A549 (cell line): Measurements from ENCODE around the gene PGGT1B. TPM values are rescaled to one million over a fixed set of nuclear protein-coding genes. Genes with fewer than 3 reads are reported as not detected.
A peak's percentile ranks its signal among the peaks of the same experiment; 100 is the strongest.

Experiments
- ATAC-seq, 2 experiments: fragments of 200-7000 bp in 1 of 2; fragments of >200 bp in 1 of 2; cut with Nextera tagmentation in 1 of 2; cut with Tn5 transposase in 1 of 2; 3 replicates each; pipeline versions ENCODE4 v1.8.0 to v1.9.1; 2018 to 2020; ENCODE audit warnings: mild to moderate bottlenecking in 1 of 2, moderate library complexity in 1 of 2
- CTCF ChIA-PET: fragments of 300-600 bp; sonication (Branson Sonifier 250); formaldehyde crosslinking; extraction: SDS; loops from one replicate; lab custom pipeline; 2021; ENCODE audit warnings: antibody characterized with exemption, inconsistent platforms; lab: Yijun Ruan, JAX
- POLR2A ChIA-PET: fragments of 350-600 bp; formaldehyde crosslinking; extraction: SDS; loops from one replicate; lab custom pipeline; 2021; ENCODE audit warnings: antibody characterized with exemption, inconsistent platforms; lab: Yijun Ruan, JAX
- DNase-seq, 2 experiments: peaks; one replicate each; pipeline versions ENCODE4 v3.0.0 to v3.0.0-alpha.2; 2011 to 2016; ENCODE audit warnings: low read depth in 1 of 2, low spot score in 1 of 2
- FAIRE-seq: peaks from 2 replicates; lab custom pipeline; 2011; peaks lifted over from hg19 to GRCh38; lab: Jason Lieb, UNC
- H3K27ac ChIP-seq, 2 experiments: fragments of >200 bp; sonication (Bioruptor Twin); formaldehyde crosslinking; 3 replicates each; pipeline ENCODE4 v1.5.1; 2016 to 2017
- H3K4me1 ChIP-seq: fragments of >200 bp; sonication (Bioruptor Twin); formaldehyde crosslinking; 3 replicates; pipeline ENCODE4 v1.6.1; 2016
- H3K4me2 ChIP-seq: fragments of >200 bp; sonication (Bioruptor Twin); formaldehyde crosslinking; 3 replicates; pipeline ENCODE4 v1.6.1; 2016
- H3K4me3 ChIP-seq: fragments of >200 bp; sonication (Bioruptor Twin); formaldehyde crosslinking; 3 replicates; pipeline ENCODE4 v1.5.1; 2016
- H3K9me3 ChIP-seq: fragments of >200 bp; sonication (Bioruptor Twin); formaldehyde crosslinking; 3 replicates; pipeline ENCODE4 v1.6.1; 2016
- CBX8 ChIP-seq: fragments of 200-600 bp; sonication (generic); IDR thresholded peaks from 2 replicates; pipeline ENCODE4 v1.6.1; 2016
- CHD2 ChIP-seq: fragments of 150-350 bp; IDR thresholded peaks from 2 replicates; pipeline ENCODE4 v1.6.1; 2014; ENCODE audit warnings: low read length; ENCODE audit not compliant: partially characterized antibody
- CHD4 ChIP-seq: fragments of 200-600 bp; sonication (generic); IDR thresholded peaks from 2 replicates; pipeline ENCODE4 v1.6.1; 2016; ENCODE audit warnings: antibody characterized with exemption, mild to moderate bottlenecking, borderline replicate concordance
- EP300 ChIP-seq, 2 experiments: fragments of >200 bp; sonication (Bioruptor Twin); formaldehyde crosslinking; IDR thresholded peaks; 2 replicates in 1 of 2; 3 replicates in 1 of 2; pipeline ENCODE4 v1.6.1; 2016 to 2017
- ESRRA ChIP-seq: fragments of 150-350 bp; IDR thresholded peaks from 2 replicates; pipeline ENCODE4 v1.6.1; 2014; ENCODE audit warnings: mild to moderate bottlenecking, low read length, borderline replicate concordance
- FOSB ChIP-seq: fragments of 250-450 bp; sonication (Bioruptor Pico); IDR thresholded peaks from 2 replicates; pipeline ENCODE4 v1.5.0; 2020; ENCODE audit warnings: mild to moderate bottlenecking, moderate library complexity
- GATA3 ChIP-seq: IDR thresholded peaks from 2 replicates; pipeline ENCODE4 v1.6.1; 2012; ENCODE audit warnings: borderline replicate concordance
- HOXA7 ChIP-seq: fragments of 250-450 bp; sonication (Bioruptor Pico); IDR thresholded peaks from 2 replicates; pipeline ENCODE4 v1.5.0; 2020; ENCODE audit warnings: mild to moderate bottlenecking, moderate library complexity
- HOXB13 ChIP-seq: fragments of 250-450 bp; sonication (Bioruptor Pico); IDR thresholded peaks from 2 replicates; pipeline ENCODE4 v1.5.0; 2020; ENCODE audit warnings: low read depth, mild to moderate bottlenecking, moderate library complexity
- JUN ChIP-seq, 2 experiments: fragments of >200 bp; sonication (Bioruptor Twin); formaldehyde crosslinking; IDR thresholded peaks; 2 replicates in 1 of 2; 3 replicates in 1 of 2; pipeline ENCODE4 v1.6.1; 2016 to 2017
- MYC ChIP-seq: IDR thresholded peaks from 2 replicates; pipeline ENCODE4 v1.6.1; 2012; ENCODE audit warnings: mild to moderate bottlenecking, inconsistent platforms, low read length, improper control_type of control experiment, borderline replicate concordance
- RAD21 ChIP-seq, 2 experiments: fragments of >200 bp in 1 of 2; sonication (Bioruptor Twin) in 1 of 2; formaldehyde crosslinking in 1 of 2; IDR thresholded peaks in 1 of 2; conservative IDR thresholded peaks in 1 of 2; 2 replicates in 1 of 2; 3 replicates in 1 of 2; pipeline ENCODE4 v1.6.1; 2012 to 2018; ENCODE audit warnings: inconsistent platforms in 1 of 2
- RFX5 ChIP-seq: fragments of 450-650 bp; IDR thresholded peaks from 2 replicates; pipeline ENCODE4 v1.7.1; 2014; ENCODE audit warnings: antibody characterized with exemption, mild to moderate bottlenecking, moderate library complexity
- RNF2 ChIP-seq: fragments of 200-600 bp; sonication (generic); IDR thresholded peaks from 2 replicates; pipeline ENCODE4 v1.6.1; 2016; ENCODE audit warnings: low read depth, mild to moderate bottlenecking, antibody characterized with exemption, moderate library complexity, borderline replicate concordance
- TFCP2L1 ChIP-seq: fragments of 250-450 bp; sonication (Bioruptor Pico); IDR thresholded peaks from 2 replicates; pipeline ENCODE4 v1.5.0; 2021; ENCODE audit warnings: mild to moderate bottlenecking
- TP53 ChIP-seq: fragments of 250-450 bp; sonication (Bioruptor Pico); IDR thresholded peaks from 2 replicates; pipeline ENCODE4 v1.5.0; 2021; ENCODE audit warnings: mild to moderate bottlenecking, moderate library complexity
- ZC3H11A ChIP-seq: fragments of 450-650 bp; IDR thresholded peaks from 2 replicates; pipeline ENCODE4 v1.6.1; 2014; ENCODE audit warnings: antibody characterized with exemption, mild to moderate bottlenecking
- WGBS: methylation state at CpG from one replicate; pipeline ENCODE4 v1.1.6; 2017; ENCODE audit errors: missing lambda C conversion rate; 5-methylcytosine and 5-hydroxymethylcytosine counted together
- polyA plus RNA-seq, 4 experiments: library from polyadenylated mRNA; depleted of rRNA in 3 of 4; stranded (reverse); fragments of >200 nt; fragmentation: RNase III in 1 of 4; extraction: RNeasy Plus Mini Kit Qiagen cat#74134 plus additional on column Dnase treatment in 1 of 4; gene quantifications; 2 replicates in 3 of 4; 3 replicates in 1 of 4; pipeline ENCODE4 v1.2.3, GENCODE V29; 2011 to 2017
- TF ChIP-seq, protein P1 (sequence below): fragments of >200 bp; sonication (Bioruptor Twin); formaldehyde crosslinking; IDR thresholded peaks from 3 replicates; pipeline ENCODE4 v1.5.1; 2016
- TF ChIP-seq, protein P2 (sequence below): fragments of 250-450 bp; sonication (Bioruptor Pico); IDR thresholded peaks from 2 replicates; pipeline ENCODE4 v1.5.0; 2021; ENCODE audit warnings: mild to moderate bottlenecking, moderate library complexity, borderline replicate concordance

The PGGT1B gene
- polyA plus RNA-seq, 2 of the 4 experiments (the other 2 are of a cell fraction) = 6.7 to 15.9 TPM

DNA sequence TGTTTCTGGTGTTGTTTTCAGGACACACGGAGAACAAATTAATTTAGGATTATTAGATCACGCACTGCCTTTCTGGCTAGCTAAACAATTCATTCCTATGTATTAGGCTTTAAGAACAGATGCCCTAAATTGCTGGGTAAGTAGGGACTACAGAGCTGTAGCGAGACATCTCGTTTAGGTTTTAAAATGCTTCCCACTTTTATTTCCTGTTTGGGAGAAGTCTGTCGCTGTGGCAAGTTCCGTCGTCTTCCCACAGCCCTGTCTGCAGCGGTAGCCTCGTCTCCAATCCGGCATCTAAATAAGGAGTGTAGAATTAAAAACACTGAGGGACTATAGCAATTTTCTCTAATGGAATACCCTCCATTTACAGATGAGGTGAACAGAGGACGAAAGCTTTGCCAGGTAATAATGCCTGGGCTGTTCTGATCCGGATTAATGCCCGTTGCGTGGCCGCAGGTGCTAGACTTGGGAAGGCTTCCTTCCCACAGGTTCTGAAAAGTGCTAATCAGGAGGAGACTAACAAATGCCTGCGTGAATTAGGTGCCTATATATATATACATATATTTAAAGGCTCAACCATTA, 91.7 kb downstream of the PGGT1B start (continued):
- no peak for TF ChIP-seq HOXA7 (CRISPR knock-in tag)
- no peak for TF ChIP-seq ESRRA
- TF ChIP-seq CHD2 = no peak

DNA sequence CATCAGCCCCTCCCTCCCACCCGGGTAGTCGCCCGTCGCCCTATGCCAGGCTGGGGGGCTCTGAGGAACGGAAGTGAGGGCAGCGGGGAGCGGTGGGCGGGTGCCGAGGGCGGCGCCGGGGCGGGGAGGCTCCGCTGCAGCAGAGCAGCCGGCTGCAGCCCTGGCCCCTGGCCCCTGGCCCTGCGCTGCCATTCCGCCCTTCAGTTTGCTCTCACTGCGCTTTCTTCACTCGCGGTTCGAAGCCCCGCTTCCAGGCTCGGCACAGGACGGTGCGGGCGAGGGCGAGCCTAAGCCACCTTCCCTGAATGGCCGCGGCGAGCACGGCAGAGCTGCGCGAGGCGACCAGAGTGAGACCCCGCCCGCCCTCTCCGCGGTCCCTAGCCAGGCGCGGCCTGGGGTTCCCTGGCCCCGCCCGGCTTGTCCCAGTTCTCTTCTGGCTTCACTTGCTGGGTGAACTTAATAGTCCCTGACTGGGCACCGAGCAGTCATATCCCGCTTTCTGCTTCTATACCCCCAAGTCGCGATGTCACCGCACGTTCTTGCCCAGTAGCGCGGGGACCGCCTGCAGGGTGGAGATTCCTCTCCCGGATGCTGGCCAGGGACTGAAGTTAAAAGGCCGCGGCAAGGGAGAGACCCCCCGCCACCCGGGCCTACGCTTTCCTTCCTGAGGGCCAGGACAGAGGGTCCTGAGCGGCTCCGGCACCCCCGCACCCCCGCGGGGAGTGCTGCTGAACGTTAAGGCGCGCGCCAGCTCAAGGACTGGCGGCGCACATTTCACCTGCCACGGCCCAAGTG, 92.3 kb downstream of the PGGT1B start:
- Histone ChIP-seq H3K4me2 (peak overlapping the region; percentile 100), H3K4me3 (peak overlapping the region; percentile 88), H3K4me1 (peaks cover 8% of the 10 kb centered on the region; the same call in 1 of the 3 replicates), H3K9me3 (peaks cover 19% of the 10 kb centered on the region; the same call in 2 of the 3 replicates), H3K27ac (peak overlapping the region; percentile 44 to 85)
- ChIA-PET CTCF (interaction anchor here (0.9 to 1.1 kb wide), 2 partner anchors 9 to 72 kb away, joined by 3 read pairs; no protein-coding TSS in a partner anchor), POLR2A (interaction anchor here (0.7 to 1.0 kb wide), 2 partner anchors 91 to 126 kb away, joined by 3 read pairs; partner anchors contain the start of gene CCDC112)
- DNase-seq = peak in 1 of 2 experiments; percentile 28
- no peak for TF ChIP-seq RAD21 (conservative IDR thresholded peaks at IDR 0.05 in 1 of 2, IDR thresholded peaks at IDR 0.05 in 1 of 2)
- peak in 1 of 2 experiments; percentile 38; a peak in 1 of 5 replicates for TF ChIP-seq JUN (IDR thresholded peaks at IDR 0.05)
- TF ChIP-seq MYC = no peak
- TF ChIP-seq CHD4 = no peak
- peak; percentile 65; the same call in 1 of the 2 replicates for TF ChIP-seq CBX8
- no peak for TF ChIP-seq TFCP2L1
- TF ChIP-seq CHD2 = no peak
- TF ChIP-seq RNF2 = peak; percentile 83; the same call in 1 of the 2 replicates
- no peak for TF ChIP-seq ZC3H11A
- TF ChIP-seq, protein P1, sequence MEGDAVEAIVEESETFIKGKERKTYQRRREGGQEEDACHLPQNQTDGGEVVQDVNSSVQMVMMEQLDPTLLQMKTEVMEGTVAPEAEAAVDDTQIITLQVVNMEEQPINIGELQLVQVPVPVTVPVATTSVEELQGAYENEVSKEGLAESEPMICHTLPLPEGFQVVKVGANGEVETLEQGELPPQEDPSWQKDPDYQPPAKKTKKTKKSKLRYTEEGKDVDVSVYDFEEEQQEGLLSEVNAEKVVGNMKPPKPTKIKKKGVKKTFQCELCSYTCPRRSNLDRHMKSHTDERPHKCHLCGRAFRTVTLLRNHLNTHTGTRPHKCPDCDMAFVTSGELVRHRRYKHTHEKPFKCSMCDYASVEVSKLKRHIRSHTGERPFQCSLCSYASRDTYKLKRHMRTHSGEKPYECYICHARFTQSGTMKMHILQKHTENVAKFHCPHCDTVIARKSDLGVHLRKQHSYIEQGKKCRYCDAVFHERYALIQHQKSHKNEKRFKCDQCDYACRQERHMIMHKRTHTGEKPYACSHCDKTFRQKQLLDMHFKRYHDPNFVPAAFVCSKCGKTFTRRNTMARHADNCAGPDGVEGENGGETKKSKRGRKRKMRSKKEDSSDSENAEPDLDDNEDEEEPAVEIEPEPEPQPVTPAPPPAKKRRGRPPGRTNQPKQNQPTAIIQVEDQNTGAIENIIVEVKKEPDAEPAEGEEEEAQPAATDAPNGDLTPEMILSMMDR = no peak
- no peak for TF ChIP-seq HOXB13 (CRISPR knock-in tag)
- no peak for TF ChIP-seq FOSB
- no peak for TF ChIP-seq RFX5
- TF ChIP-seq GATA3 = no peak
- TF ChIP-seq, protein P2, sequence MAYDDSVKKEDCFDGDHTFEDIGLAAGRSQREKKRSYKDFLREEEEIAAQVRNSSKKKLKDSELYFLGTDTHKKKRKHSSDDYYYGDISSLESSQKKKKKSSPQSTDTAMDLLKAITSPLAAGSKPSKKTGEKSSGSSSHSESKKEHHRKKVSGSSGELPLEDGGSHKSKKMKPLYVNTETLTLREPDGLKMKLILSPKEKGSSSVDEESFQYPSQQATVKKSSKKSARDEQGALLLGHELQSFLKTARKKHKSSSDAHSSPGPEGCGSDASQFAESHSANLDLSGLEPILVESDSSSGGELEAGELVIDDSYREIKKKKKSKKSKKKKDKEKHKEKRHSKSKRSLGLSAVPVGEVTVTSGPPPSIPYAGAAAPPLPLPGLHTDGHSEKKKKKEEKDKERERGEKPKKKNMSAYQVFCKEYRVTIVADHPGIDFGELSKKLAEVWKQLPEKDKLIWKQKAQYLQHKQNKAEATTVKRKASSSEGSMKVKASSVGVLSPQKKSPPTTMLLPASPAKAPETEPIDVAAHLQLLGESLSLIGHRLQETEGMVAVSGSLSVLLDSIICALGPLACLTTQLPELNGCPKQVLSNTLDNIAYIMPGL = no peak
- TF ChIP-seq TP53 (CRISPR knock-in tag) = no peak
- TF ChIP-seq EP300 (IDR thresholded peaks at IDR 0.05) = no peak
- WGBS = 14% methylated on average over 20 of the region's 69 CpGs
- no peak for FAIRE-seq
- ATAC-seq = peak; percentile 84 to 87
